Tibial artery (tissue), 4 donors: ENCODE measurements around the gene SLC27A1.

Experiments used
- DNase-seq, 2 donors: peaks; one replicate each; pipeline ENCODE4 v3.0.0-alpha.2; 2019
- H3K27ac ChIP-seq, 2 donors: fragments of 200-600 bp; sonication (generic) in 1 of 2; 1 replicate in 1 of 2; 2 replicates in 1 of 2; pipeline ENCODE4 v1.5.1; 2018 to 2019; ENCODE audit warnings: mild to moderate bottlenecking in 1 of 2
- H3K27me3 ChIP-seq, 2 donors: fragments of 200-600 bp; sonication (generic) in 1 of 2; one replicate each; pipeline versions ENCODE4 v1.5.1 to v1.6.0; 2016 to 2019
- H3K36me3 ChIP-seq, 3 donors: fragments of 200-600 bp; sonication (generic) in 2 of 3; one replicate each; pipeline ENCODE4 v1.5.1; 2016 to 2019; ENCODE audit warnings: mild to moderate bottlenecking in 2 of 3
- H3K4me1 ChIP-seq, 4 donors: fragments of 200-600 bp; sonication (generic) in 2 of 4; 1 replicate in 3 of 4; 2 replicates in 1 of 4; pipeline ENCODE4 v1.5.1; 2016 to 2019
- H3K4me3 ChIP-seq, 2 donors: fragments of 200-600 bp; sonication (generic) in 1 of 2; 1 replicate in 1 of 2; 2 replicates in 1 of 2; pipeline ENCODE4 v1.5.1; 2018 to 2019; ENCODE audit warnings: mild to moderate bottlenecking in 2 of 2
- H3K9me3 ChIP-seq, 3 donors: fragments of 200-600 bp; sonication (generic) in 1 of 3; one replicate each; pipeline ENCODE4 v1.5.1; 2016 to 2019
- intact Hi-C: fragments of 100-400 bp; cut with DNase I; formaldehyde crosslinking; loops from one replicate; pipeline ENCODE4 v1.15.0; 2023; ENCODE audit warnings: low total_unique reads
- TF ChIP-seq, protein P1 (sequence below), 2 experiments: fragments of 200-600 bp in 1 of 2; fragments of 450-650 bp in 1 of 2; IDR thresholded peaks; one replicate each; pipeline ENCODE4 v1.5.1; 2017 to 2019; ENCODE audit warnings: antibody characterized with exemption in 2 of 2, mild to moderate bottlenecking in 1 of 2, moderate library complexity in 1 of 2

Gene SLC27A1

DNA sequence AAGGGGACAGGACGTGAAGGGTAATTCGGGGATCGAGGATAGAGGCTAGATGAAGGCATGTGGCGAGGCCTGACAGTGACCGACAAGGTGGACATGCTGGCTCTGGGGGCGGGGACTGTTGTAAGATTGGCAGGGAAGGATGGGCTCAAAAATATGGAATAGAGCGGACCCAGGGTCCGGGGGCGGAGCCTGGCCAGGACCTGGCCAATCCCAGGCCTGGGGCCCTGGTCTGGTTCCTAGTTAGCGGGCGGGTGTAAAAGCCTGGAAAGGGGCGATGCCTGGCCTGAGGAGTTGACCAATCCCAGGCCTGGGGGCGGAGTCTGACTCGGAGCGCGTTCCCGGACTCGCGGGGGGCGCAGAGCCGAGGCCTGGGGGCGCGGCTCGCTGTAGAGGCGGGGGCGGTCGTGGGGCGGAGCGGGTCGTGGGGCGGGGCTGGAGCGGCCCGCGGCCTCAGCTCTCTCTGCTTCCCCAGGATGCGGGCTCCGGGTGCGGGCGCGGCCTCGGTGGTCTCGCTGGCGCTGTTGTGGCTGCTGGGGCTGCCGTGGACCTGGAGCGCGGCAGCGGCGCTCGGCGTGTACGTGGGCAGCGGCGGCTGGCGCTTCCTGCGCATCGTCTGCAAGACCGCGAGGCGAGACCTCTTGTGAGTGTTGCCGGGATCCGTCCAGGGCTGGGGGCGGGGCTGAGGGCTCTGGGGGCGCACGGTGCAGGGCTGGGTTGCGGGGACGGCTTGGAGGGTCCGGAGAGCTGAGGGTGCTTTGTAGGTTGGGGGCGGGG lies at the start of gene SLC27A1:
Gene SLC27A1 (plus strand): TSS at position 457 of the 774 bp plus-strand sequence. CDS start 17 bp downstream, at position 474.
- no peaks in the 10 kb centered on the region for H3K27me3 ChIP-seq
- H3K4me3 ChIP-seq = peak within 1 kb of the TSS; percentile 96 to 99
- peak; percentile 99 to 100 for DNase-seq
- peaks cover 0 to 42% (median 31%) of the 10 kb centered on the region in 4 donors for H3K4me1 ChIP-seq
- intact Hi-C loops = no loop called here
- TF ChIP-seq, protein P1, sequence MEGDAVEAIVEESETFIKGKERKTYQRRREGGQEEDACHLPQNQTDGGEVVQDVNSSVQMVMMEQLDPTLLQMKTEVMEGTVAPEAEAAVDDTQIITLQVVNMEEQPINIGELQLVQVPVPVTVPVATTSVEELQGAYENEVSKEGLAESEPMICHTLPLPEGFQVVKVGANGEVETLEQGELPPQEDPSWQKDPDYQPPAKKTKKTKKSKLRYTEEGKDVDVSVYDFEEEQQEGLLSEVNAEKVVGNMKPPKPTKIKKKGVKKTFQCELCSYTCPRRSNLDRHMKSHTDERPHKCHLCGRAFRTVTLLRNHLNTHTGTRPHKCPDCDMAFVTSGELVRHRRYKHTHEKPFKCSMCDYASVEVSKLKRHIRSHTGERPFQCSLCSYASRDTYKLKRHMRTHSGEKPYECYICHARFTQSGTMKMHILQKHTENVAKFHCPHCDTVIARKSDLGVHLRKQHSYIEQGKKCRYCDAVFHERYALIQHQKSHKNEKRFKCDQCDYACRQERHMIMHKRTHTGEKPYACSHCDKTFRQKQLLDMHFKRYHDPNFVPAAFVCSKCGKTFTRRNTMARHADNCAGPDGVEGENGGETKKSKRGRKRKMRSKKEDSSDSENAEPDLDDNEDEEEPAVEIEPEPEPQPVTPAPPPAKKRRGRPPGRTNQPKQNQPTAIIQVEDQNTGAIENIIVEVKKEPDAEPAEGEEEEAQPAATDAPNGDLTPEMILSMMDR (IDR thresholded peaks at IDR 0.05) = no peak
- H3K9me3 ChIP-seq = no peaks in the 10 kb centered on the region
- no peaks in the 10 kb centered on the region for H3K36me3 ChIP-seq
- H3K27ac ChIP-seq = peak within 1 kb of the TSS; percentile 92 to 95

DNA sequence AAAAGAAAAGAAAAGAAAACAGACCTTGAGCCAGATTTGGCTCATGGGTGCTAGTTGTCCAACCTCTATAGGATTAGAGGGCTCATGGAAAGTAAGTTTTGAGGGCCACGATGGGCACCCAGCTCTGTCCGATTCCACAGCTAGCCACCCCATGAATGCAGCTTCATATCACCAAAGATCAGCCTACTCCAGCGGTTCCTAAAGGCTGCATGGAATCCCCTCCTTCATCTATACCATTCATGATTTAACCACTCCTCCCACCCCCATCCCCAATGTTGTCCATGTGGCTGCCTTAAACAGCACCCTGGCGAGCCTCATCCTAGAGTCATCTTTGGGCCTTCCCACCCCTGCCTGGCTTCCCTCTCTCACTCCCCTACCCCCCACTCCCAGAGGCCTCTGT lies 48.4 kb upstream of the SLC27A1 start:
- Histone ChIP-seq H3K36me3 (peaks cover 0 to 9% (median 0%) of the 10 kb centered on the region in 3 donors), H3K27me3 (no peaks in the 10 kb centered on the region), H3K27ac (no peak overlapping the region), H3K4me1 (peaks cover 0 to 19% (median 8%) of the 10 kb centered on the region in 4 donors), H3K9me3 (no peaks in the 10 kb centered on the region), H3K4me3 (no peak overlapping the region)
- intact Hi-C loops = loop anchor here (5.0 kb wide), 1 partner anchor 45 kb away; no protein-coding TSS in a partner anchor
- no peak for DNase-seq
- TF ChIP-seq, protein P1 (IDR thresholded peaks at IDR 0.05) = no peak

- DNase-seq = no peak
- TF ChIP-seq, protein P1 (IDR thresholded peaks at IDR 0.05) = no peak
- no peaks in the 10 kb centered on the region for H3K9me3 ChIP-seq
- peaks cover 0 to 19% (median 8%) of the 10 kb centered on the region in 4 donors for H3K4me1 ChIP-seq
- peaks cover 0 to 9% (median 0%) of the 10 kb centered on the region in 3 donors for H3K36me3 ChIP-seq
- intact Hi-C loops = loop anchor here (5.0 kb wide), 1 partner anchor 44 kb away; no protein-coding TSS in a partner anchor
- no peaks in the 10 kb centered on the region for H3K27me3 ChIP-seq
- no peak overlapping the region for H3K27ac ChIP-seq
- no peak overlapping the region for H3K4me3 ChIP-seq
These were observed 46.7 kb upstream of the SLC27A1 start for GRCh38 chr19:17423429-17424208.

DNA sequence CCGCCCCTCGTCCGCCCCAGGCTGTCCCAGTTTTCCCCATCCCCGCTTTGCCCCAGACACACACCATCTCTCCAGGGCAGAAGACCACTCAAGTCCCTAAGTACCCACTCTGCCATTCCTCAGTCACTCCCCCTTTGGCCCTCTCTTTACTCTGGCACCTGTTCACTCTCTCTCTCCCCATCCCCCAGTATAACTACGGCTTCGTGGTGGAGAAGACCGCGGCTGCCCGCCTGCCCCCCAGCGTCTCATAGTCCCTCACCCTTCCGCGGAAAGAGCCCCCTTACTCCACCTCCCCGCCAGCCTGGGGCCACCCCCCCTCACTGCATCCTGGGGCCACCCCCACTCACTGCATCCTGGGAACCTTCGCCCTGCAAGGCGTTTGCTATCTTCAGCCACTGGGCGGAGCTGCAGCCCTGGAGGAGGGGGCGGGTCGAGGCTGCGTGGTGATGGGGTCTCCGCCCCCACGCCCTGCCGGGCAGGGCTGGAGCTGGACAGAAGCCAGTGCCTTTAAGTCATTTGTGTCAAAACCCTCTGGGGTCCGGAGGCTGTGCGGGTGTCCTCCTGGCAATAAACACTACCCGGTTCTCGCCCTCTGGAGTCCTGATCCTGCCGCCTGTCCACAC lies 45.5 kb upstream of the SLC27A1 start:
- no peaks in the 10 kb centered on the region for H3K9me3 ChIP-seq
- H3K4me3 ChIP-seq = no peak overlapping the region
- peaks cover 0 to 9% (median 0%) of the 10 kb centered on the region in 3 donors for H3K36me3 ChIP-seq
- no peaks in the 10 kb centered on the region for H3K27me3 ChIP-seq
- DNase-seq = no peak
- intact Hi-C loops = loop anchor here (5.0 kb wide), 1 partner anchor 42 kb away; no protein-coding TSS in a partner anchor
- TF ChIP-seq, protein P1 (IDR thresholded peaks at IDR 0.05) = peak in 1 of 2 experiments; percentile 9
- H3K4me1 ChIP-seq = peaks cover 0 to 12% (median 8%) of the 10 kb centered on the region in 4 donors
- H3K27ac ChIP-seq = no peak overlapping the region

GRCh38 chr19:17429641-17430113 lies 40.6 kb upstream of the SLC27A1 start:
- Histone ChIP-seq H3K4me1 (peaks cover 0 to 4% (median 2%) of the 10 kb centered on the region in 4 donors), H3K27me3 (no peaks in the 10 kb centered on the region), H3K27ac (no peak overlapping the region), H3K4me3 (no peak overlapping the region), H3K9me3 (no peaks in the 10 kb centered on the region), H3K36me3 (no peaks in the 10 kb centered on the region)
- no peak for DNase-seq
- TF ChIP-seq, protein P1 (IDR thresholded peaks at IDR 0.05) = no peak
- intact Hi-C loops = no loop called here
